Activated CD8-positive, alpha-beta memory T cell treated with anti-CD3 and anti-CD28 coated beads, Interleukin-2, amount 50 U/mL, for 1 hour (primary cell): Measurements from ENCODE around the gene BBC3.
"Not testable (repeated sequence)": the region's sequence is repeated elsewhere in the genome, so short reads cannot be mapped to it uniquely, and the experiment has no call there.

Experiments
- DNase-seq: peaks from one replicate; pipeline ENCODE4 v3.0.0-alpha.2; 2020; ENCODE audit errors: extremely low read depth

Gene BBC3

DNA sequence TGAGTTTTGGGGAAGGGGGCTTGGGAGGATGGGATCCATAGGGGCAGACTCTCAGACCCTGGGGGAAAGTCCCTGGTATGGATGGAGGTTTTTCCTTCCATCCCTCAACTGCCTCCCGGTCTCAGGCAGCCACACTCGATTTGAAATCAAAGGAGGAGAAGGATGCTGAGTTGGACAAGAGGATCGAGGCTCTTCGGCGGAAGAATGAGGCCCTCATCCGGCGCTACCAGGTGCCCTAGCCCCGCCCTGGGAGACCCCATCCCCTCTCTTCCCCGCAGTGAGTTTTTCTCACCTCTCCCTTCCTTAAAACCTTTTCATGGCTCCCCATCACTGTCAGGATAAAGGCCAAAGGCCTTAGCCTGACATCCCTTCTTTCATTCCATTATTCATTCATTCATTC is 27.4 kb upstream of the BBC3 start:
- DNase-seq, result no peak

DNA sequence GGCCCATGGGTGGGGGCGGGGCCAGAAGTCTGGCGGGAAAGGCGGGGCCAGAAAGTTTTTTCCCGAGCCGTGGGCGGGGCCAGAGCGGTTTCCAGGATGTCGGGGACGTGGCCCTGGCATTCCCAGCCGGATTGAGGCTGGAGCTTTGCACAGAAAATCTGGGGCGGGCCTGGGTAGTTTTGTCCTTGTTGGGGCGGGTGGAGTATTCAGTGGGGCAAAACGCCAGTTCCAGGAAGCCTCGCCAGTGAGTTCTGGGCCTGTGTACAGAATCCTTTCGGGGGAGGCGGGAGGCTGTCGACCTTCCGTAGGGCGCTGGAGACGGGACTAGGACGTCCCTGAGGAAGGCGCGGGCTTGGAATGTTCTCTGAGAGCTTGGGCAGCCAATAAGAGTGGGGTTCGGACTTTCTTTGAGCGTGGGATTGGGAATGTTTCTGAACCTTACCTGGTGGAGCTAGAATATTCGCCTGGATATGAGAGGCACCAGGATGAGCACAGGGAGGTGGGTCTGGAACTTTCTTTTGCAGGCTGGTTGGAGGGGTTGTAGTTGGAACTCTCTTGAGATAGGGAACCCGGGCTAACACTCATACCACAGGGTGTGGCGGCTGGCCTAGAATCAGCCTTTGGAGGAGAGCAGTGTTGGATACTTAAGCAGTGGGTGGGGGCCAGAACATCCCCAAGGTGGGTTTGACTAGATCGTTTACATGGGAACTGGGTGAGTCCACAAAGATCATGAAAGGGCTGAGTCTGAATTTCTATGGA is 26.6 kb upstream of the BBC3 start:
- DNase-seq, result no peak

DNA sequence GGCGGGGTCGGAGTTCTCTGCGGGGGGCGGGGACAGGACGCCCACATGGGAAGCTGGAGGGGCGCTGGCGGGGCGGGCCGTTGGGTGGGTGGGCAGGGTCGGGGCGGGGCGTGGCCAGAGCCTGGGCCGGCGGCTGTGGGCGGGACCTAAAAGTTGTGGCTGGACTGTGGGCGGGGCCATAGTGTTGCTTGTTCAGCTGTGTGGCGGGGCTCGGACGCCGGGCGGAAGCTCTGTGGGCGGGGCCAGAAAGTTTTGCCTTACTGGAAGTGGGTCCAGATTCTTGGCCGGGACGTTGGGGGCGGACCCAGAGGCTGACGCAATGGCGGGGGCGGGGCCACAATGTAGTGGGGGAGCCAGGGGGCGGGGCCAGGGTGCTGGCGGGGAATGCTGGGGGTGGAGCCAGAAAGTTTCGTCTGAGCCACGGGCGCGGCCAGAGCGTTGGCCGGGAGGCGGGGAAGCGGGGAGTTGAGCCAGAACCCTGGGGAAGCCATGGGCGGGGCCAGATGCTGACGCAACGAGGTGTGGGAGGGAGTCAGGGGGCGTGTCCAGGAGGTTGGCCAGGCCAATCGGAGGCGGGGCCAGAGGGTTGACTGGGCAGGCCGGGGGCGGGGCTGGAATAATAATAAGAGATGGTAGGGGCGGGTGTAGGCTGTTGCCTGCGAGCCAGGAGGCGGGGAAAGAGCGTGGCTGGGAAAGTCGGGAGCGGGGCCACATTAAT is 25.9 kb upstream of the BBC3 start:
- DNase-seq, result peak; percentile 93

DNA sequence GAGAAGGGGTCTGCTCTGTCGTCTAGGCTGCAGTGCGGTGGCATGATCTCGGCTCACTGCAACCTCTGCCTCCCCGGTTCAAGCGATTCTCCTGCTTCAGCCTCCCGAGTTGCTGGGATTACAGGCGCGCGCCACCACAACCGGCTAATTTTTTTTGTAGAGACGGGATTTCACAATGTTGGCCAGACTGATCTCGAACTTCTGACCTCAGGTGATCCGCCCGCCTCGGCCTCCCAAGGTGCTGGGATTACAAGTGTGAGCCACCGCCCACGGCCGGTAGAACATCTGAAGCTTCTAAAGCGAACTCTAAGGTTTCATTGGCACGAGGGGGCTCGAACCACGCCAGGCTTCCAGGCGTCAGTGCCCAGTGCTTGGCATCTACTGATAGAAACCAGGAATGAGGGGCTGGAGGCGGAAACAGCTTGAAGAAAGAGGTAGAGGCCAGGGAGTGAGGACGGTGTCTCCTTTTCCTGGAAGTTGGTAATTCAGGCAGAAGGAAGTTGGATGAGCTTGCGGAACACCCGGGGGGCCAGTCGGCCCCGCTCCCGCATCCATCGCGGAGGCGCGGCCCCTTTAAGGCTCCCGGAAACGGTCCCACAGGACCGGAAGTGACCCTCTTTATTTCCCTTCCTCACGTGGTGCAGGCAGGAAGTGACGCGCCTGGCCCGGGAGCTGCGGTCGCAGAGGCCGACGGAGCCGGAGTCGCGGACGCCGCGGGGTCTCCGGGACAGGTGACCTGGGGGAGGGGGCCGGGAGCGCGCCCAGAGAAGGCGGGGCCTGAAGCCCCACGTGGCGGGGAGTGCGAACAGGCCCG is 25.1 kb upstream of the BBC3 start, which contains the start of gene CCDC9:
Gene CCDC9, plus strand, starts transcription at position 647 of the 814 bp plus-strand sequence. CDS start 1,876 bp downstream, outside the sequence.
- peak; percentile 78 for DNase-seq

DNA sequence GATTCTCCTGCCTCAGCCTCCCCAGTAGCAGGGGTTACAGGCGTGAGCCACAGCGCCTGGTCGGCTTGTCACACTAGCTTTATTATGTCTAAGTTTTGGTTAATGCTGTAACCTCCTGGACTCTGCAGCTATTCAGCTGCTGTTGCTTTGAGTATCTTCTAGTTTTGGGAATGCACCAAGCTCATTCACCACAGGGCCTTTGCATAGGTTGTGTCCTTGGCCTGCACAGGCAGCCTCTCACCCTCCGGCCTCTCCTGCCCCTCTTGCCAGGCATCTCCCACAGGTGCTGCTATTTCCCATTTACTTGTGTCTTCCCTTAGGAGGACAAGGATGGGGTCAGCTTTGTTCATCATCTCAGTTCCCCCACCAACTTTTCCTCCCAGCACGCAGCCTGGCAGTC is 23.0 kb upstream of the BBC3 start:
- DNase-seq, result no peak

DNA sequence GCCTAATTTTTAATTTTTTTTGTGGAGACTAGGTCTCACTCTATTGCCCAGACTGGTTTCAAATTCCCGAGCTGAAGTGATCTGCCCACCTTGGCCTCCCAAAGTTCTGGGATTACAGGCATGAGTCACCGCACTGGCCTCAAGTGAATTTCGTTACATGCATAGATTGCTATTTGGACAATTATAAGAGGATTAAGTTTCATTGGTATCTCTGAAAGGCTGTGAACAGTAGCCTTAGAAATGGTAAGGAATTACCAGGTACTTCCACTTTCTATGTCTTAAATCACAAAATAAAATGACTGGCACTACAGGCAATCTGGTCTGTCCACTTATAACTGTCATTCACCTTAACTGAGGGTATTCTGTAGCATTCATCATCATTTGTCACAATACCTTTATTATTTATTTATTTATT is 22.5 kb upstream of the BBC3 start:
- DNase-seq, result no peak

DNA sequence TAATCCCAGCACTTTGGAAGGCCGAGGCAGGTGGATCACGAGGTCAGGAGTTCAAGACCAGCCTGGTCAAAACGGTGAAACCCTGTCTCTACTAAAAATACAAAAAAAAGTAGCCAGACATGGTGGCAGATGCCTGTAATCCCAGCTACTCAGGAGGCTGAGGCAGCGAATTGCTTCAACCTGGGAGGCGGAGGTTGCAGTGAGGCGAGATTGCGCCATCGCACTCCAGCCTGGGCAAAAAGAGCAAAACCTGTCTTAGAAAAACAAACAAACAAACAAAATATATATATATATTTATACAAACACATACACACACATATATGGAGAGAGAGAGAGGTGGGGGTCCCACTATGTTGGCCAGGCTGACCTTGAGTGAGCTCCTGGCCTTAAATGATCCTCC is 22.0 kb upstream of the BBC3 start:
- DNase-seq, result not testable (repeated sequence)

DNA sequence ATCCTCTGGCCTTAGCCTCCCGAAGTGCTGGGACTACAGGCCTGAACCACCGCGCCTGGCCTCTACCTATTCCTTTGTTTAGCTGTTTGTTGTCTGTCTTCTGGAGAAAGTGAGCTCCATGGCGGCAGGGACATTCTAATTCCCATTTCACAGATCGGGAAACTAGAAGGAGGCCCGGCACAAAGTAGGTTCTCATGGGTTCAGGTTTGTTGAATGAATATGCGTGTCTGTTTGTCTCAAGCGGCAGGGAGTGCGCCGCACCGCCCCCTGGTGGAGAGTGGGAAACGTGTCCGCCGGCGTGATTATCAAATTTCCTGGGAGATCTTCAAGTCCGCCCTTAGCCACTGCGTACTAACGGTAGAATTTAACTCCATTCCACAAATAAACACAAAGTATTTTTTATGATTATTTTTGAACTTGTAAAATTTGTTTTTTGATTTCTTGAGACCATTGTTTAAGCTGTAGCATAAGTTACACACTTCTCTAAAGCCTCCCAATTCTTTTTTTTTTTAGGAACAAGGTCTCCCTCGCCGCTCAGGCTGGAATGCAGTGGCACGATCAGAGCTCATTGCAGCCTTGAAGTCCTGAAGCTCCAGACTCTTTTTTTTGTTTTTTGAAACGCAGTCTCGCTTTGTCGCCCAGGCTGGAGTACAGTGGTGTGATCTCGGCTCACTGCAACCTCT is 16.4 kb upstream of the BBC3 start:
- DNase-seq, result no peak

DNA sequence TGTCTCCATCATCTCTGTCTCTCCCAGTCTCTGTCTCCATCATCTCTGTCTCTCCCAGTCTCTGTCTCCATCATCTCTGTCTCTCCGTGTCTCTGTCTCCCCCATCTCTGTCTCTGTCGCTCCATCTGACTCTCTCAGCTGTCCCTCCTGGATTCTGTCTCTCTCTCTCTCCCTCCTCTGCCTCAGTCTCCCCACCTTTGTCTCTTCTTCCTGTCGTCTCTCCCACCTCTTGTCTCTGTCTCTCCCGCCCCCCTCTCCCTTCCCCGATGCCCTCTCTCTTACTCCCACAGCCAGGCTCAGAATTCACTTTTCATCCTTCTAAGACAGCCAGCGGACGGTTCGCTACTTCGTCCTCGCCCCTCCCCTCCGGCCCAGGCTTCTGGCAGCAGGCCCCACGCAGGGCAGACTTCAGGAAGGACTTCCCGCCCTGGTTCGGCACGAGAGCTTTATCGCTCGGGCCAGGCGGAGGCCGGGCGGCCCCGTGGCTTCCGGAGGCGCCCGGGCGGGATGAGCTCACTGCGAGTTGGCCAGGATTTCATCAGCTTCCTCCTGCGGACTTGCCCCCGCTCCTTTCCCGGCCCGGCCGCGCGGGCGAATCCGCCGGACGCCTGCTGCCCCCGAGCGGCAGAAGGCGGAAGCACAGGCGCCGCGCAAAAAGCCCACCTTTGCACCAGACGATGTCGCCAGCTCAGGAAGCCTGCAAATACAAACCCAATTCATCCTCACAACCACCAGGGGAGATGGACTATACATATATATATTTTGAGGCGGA is 13.0 kb upstream of the BBC3 start:
- DNase-seq, result peak; percentile 63

DNA sequence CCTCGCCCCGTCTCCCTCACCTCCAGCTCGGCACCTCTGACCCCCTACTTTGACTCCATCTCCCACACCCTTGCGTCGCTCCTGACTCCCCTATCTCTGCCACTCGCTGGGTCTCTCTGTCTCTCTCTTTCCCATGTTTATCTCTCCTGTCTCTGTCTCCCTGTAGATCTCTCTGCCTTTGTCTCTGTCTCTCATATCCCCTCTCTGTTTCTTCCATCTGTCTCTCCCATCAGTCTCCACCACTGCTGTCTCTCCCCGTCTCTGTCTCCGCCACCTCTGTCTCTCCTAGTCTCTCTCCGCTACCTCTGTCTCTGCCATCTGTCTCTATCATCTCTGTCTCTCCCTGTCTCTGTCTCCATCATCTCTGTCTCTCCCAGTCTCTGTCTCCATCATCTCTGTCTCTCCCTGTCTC is 12.4 kb upstream of the BBC3 start:
- DNase-seq, result no peak

DNA sequence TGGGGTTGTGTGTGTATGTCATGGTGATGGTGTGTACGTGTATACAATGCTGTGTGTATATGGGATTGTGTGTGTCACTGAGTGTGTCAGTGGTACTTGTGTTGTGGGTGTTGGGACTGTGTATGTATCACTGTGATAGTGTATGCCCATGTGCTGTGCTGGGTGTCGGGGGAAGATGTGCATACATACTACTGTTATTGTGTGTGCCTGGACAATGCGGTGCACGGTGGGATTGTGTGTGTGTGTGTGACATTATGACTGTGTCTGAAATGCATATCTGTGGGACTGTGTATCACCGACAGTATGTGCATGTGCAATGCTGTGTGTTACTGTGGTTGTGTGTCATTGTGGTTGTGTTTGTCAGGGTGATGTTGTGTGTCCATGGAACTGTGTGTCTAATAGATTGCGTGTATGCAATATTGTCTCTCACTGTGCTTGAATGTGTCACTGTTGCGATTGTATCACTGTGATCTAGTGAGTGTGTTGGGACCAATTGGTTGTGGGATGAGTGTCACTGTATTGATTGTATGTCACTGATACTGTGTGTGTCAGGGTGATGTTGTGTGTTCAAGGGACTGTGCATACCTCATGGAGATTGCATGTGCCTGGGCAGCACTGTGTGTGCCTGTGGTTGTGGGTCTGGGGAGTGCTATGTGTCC is 11.0 kb upstream of the BBC3 start:
- no peak for DNase-seq

DNA sequence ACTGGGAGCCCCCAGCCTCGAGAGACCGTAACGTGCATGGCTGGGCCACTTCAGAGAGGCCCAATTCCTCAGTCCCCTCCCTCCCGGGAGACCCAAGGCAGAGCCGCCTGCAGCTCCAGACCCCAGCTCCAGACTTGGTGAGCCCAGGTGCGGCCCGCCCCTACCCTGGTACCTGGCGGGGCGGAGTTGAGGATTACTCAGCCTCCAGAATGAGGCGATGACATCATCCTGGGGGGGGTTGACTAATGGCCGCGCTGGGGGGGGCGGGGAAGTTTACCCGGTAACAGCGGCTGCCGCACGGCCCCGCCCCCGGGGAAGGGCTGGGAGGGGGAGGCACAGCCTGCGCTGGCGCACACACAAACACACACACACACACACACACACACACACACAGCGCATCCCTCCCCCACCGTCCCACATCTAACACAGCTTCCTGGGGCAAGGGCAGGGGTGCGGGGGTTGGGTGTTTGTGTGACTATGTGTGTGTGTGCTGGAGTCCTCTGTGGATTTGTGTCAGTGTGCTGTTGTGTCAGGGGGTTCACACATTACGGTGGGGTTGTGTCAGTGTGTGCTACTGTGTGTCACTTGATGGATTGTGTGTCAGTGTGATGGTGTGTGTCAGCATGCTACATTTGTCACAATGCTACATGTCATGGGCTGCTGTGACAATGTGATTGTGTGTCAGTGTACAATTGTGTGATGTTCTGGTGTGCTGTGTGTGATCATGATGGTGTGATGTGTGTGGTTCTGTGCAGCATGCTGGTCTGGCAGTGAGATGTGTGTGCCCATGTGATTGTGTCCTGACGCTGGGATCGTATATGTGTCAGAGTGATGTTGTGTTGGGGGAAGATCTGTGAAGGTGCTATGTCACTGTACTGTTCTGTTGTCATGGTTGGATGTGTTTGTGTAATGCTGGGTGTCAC is 10.3 kb upstream of the BBC3 start:
- DNase-seq, result peak; percentile 92

DNA sequence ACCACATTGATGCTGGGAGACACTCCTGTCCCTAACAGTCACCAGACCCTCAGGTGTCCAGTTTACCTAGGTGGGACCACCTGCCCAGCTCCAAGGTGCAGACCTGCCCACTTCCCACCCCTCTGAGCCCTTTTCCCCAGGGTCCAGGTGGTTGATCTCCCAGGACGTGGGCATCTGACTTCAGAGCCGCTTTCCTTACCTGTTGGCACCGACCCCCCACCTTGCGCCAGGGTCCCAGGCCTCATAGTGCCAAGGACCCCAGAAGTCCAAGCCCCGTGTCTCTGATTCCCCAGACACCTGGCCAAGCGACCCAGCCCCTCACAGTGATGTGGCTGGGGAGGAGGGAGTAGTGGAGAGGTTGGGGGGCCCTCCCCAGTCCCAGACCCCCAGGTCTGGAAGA is 9.6 kb upstream of the BBC3 start:
- no peak for DNase-seq

DNA sequence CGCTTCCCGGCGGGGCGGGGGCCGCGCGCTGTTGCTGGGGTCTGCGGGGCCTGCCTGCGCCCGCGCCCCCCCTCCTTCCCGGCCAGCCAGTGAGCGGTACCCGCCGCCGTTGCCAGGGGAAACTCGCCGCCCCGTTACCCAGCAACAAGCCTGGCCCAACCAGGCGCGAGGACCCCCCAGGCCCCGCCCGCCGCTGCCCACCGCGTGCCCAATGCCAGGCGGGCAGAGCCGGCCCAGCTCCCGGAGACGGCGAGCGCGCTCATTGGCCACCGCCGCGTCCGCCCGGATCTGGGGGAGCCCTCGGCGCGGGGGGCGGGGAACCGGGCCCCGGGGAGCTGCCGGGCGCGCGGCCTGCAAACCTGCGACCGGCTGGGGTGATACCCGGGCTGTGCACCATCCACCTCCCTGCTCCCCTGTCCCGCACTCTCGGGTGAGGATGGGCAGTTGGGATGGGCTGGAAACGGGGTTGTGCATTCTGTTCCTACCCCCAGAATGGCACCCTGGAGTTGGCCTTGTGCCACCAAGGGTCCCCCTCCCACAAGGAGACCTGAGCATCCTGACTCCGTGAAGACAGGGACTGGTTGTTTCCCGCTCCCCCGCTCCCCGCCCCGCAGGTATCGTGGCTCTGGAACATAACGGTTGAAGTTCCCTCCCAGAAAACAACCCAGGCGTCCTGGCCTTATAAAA is 8.8 kb upstream of the BBC3 start:
- DNase-seq, result no peak

DNA sequence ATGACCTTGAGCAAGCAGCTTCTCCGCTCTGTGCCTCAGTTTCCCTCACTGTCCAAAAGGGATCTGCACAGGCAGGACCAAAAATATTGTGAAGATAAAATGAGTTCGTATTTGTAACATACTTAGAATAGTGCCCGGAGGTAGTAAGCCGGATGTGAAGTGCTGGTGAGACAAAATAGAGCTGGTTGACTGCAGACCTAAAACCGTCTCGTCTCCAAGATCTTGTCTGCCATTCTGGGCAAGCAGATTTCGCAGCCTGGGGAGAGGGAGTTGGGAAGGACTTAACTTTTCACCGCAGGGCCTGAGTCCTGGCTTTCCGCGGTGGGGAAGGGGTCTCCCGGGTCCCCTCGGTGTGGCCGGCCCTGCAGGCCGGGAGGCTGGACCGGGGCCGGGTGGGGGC is 8.2 kb upstream of the BBC3 start:
- no peak for DNase-seq

DNA sequence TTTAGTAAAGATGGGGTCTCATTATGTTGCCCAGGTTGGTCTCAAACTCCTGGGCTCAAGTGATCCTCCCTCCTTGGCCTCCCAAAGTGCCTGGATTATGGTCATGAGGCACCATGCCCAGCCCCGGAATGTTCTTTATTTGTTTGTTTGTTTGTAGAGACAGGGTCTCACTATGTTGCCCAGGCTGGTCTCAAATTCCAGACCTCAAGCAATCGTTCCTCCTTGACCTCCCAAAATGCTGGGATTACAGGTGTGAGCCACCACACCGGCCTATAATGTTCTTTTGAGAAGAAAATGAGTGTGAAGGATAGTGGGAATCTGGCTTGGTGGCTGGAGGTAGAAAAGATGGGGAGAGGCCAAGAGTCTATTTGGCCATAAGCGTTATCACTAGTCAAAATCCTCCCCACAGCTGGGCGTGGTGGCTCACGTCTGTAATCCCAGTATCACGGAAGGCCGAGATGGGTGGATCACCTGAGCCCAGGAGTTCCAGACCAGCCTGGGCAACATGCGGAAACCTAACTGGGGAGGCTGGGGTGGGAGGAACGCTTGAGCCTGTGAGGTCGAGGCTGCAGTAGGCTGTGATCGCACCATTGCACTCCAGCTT is 5.2 kb upstream of the BBC3 start:
- no peak for DNase-seq

DNA sequence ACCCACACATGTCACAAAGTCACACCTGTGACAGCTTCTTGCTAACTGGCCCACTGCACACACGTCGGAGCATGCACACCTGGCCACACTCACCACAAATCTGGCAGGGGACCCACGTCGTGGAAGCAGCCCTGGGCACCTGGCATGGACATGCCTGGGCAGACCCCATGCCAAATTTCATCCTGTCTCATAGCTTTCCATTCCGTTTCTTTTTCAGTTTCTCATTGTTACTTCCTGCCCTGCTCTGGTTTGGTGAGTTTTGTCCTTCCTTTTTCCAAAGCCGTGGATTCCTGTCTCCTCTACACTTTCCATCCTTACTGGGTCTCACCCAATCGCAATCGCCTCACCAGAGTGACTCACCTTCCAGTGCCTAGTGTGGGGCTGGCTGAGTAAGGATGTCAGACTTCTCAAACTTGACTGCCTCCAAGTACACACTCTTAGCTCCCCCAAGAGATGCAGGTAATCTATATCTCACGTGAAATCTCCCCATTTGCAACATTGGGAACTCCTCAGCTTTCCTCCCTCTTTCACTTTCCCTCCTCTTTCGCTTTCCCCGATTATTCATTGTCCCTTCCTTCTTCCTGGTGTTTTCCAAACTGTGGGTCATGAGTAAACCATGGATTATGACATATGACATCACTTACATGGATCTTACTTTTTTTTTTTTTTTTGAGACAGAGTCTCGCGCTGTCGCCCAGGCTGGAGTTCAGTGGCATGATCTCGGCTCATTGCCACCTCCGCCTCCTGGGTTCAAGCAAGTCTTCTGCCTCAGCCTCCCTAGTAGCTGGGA is 1.6 kb upstream of the BBC3 start:
- DNase-seq, result no peak
